Stimulated activated CD8-positive, alpha-beta memory T cell treated with anti-CD3 and anti-CD28 coated beads, Interleukin-12 subunit alpha, Interleukin-12 subunit beta, amount 100 ng/mL, for 24 hours (primary cell): ENCODE results near the gene CRYBG2.

Source experiments
- DNase-seq: peaks from one replicate; pipeline ENCODE4 v3.0.0-alpha.2; 2020; ENCODE audit errors: extremely low read depth

Gene CRYBG2

DNA sequence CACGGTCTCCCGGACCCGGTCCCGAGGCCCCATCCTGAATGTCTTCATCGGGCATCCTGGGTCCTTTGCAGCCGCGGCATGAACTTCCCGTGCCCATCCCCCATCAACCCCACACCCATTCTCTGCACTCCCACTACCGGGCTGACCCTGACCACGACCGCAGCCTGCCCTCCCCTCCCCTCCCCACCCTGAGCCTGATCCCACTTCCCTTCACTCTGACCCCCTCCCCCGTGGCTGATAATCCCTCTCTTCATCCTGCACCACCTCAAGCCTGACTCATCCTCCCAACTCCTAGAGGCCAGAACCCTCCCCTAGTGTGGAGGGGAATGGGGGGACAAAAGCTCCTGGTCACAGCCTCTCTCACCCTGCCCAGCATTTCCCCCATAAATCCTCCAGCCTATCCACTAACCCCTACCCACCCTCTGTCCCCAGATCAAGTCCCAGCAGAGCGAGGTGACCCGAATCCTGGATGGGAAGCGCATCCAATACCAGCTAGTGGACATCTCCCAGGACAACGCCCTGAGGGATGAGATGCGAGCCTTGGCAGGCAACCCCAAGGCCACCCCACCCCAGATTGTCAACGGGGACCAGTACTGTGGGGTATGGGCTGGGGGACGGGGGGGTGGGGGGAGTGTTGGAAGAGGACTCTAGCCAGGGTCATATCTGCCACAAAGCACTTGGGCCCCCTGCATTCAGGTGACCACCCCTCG lies 73.4 kb downstream of the CRYBG2 start:
- no peak for DNase-seq

DNA sequence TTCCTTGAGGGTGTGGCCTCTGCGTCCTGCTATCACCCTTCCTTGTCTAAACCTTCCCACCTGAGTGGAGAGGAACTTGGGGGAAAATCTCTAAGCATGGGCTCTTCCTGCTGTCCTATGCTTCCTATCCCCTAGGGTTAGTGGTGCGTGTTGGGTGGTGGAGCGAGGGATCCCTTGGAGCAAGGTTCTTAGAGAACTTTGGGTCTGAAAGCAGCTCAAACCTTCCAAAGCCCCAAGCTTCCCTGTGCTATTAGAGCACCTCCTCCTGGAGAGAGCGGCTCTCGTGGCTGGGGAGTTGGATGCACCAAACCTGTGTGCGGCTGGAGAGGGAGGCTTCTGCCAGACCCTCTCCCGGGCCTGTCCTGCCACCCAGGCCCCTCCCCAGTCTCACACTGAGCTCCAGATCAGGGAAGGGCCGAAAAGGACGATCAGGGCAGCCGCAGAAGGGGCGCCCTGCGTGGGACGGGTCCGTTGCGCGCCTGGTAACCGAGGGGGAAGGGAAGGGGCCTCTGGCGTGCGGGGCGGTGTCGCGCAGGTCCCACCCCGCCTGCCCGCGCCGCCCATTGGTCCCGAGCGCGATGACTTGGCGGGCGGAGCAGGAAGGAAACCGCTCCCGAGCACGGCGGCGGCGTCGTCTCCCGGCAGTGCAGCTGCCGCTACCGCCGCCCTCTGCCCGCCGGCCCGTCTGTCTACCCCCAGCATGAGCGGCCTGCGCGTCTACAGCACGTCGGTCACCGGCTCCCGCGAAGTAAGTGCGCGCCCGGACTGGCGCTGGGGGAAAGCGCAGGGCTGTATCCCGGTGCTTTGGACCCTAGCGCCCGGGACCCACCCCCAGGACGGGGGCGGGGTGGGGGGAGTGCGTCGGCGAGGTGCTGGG lies 74.2 kb downstream of the CRYBG2 start, which contains the start of gene SH3BGRL3:
SH3BGRL3 (plus strand) TSS at position 631 of the 877 bp plus-strand sequence; CDS start at position 701, 70 bp downstream.
- DNase-seq = no peak

DNA sequence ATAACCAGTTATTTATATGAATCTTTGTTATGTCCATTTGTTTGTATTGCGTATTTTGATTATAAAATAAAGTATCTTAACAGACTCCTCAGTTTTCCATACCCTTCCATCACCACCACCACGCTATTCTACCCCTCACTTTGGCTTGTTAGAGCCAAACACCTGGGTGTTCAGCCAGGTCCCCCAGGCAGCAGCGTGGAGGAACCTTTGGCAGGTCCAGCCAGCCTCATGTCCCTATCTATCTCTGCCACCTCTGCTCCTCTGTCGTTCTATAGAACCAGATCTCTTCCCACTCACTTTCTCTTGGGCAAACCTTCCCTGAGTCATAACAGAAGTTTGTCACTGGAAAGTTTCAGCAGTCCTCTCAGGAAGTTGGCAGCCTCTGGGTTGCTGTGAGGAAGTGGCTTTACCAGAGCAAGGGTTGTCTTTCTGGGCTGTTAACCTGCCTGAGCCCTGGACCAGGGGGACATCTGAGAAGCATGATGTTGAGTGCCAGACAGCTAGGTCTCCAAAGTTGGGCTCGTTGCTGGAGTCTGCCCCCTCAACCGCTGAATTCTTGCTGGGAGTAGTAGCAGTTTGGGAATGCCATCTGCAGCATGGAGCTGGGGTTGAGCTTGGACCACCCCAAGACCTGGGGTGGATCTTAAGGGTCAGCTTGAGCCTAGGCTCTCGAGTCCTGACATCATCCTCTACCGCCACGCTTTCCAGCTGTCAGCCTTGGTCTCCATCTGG lies 75.0 kb downstream of the CRYBG2 start:
- DNase-seq = no peak

DNA sequence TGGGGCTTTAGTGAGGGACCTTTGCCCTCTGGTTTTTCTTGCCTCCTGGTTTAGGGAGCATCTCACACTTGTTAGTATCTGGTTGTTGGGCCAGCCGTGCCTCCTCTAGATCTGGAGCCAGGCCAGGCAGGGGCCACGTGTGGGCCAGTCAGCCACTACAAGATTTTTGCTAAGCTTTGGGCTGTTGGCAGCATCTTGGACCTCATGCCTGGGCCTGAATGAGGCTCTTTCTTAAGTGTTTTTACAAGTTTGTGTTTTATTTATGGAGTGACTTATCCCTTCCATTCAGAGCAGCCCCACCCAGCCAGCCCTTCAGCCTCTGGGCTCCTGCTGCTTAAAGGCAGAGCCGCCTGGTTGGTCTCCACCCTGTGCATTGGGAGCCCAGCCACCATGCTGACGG lies 75.6 kb downstream of the CRYBG2 start:
- no peak for DNase-seq

DNA sequence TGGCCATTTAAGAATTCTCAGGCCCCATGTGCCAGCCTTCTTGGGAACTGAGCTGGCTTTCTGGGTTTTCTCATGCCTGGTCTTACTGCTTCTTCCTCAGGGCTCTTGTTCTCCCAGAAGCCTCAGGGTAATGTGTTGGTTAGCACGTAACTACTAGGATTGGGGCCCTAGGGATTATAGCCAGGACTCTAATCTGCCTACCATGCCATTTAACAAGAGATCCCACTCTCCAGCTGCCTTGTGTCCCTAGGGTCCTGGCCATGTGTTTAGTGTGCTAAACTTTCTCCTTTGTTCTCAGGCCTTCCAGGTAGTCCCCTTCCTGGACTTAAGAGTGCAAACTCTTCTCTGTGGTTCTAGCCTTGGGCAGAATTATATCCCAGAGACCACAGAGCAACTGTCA lies 76.2 kb downstream of the CRYBG2 start:
- DNase-seq = no peak

DNA sequence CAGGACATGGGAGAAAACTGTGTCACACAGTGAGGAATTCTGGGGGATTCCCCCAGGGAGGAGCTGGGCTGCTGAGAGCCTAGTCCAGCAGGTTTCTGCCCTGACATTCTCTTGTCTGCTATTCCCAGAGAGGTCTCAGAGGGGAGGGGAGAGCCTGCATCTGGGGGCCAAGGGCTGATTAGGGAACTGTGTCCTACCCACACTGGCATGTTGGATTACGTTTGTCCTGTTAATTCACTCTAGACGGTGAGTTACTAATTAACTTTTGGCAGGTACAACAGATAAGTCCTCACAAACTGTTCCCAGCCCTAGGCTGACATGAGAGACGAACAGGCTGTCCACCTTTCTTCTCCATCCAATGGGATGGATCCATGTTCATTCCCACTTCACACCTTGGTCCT lies 76.7 kb downstream of the CRYBG2 start:
- DNase-seq = no peak

DNA sequence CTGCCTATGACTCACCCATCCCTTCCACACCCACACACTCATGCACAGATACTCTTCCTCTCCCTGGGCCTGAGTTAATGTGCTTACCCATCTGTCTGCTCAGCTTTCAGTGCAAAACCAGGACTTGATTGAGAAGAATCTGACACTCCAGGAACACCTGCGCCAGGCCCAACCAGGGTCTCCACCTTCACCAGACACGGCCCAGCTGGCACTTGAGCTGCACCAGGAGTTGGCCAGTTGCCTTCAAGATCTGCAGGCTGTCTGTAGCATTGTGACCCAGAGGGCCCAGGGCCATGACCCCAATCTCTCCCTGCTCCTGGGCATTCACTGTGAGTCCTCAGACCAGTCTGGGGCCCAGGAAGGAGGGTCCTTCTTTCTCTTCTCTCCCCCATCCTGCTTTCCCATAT lies 77.5 kb downstream of the CRYBG2 start:
- DNase-seq = no peak

DNA sequence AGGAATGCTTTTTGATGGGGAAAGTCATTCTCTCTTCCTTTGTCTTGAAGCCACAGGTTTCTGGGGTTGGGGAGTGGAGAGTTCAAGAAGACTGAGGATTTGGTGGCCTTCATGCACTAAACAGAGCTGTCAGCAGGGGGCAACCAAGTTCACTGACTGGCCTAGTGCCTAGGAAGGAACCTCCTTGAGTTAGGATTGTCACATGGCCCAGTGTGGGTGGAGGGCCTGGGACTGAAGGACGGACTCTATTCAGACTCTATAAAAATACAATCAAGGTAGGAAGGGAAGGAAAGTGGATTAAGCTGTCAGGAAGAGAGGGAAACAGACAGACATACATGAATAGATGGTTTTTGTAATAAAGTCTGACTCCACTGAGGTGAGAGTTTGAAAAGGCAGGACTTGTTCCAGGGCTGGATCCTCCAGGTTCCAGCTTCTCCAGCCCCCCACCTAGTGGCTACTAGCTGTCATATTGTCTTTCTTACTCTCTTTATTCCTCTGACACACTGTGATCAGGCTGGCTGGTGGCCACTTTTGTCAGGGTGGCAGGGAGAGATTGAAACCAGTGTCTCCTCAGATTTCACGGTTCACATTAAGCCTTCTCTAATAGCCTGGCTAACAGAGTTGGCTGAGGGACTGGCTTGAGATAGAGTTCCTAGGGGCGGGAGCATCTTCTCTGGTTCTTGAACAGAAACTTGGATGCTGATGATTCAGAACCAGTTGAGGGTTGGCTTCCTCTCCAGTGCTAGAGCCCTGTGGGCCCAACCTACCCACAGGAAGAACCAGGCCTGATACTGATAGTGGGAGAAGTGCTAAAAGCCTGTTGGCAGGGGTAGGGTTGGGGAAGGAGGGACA lies 78.1 kb downstream of the CRYBG2 start:
- DNase-seq = no peak

DNA sequence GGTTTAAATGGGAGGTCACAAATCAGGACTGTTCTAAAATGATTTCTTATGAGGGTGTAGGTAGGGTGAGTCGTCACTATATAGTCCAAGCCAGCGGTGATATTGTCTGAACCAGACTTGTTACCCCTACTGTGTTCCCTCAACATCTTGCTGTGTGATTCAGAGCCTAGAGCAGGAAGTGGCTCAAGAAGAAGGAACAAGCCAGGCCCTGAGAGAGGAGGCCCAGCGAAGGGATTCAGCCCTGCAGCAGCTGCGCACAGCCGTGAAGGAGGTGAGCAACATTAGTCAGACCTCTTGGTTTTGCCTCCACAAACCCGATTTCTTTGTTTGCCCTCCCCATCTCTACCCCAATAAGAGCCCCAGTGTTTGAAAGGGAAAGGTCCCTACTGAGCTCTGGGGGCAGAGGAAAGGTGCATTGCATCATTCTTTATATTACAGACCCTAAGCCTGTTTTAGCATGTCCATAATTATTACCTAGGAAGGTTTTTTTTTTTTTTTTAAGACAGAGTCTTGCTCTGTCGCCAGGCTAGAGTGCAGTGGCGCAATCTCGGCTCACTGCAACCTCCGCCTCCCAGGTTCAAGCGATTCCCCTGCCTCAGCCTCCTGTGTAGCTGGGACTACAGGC lies 79.0 kb downstream of the CRYBG2 start:
- DNase-seq = no peak
